ENCODE measurements around the gene TRIM69. TPM values are rescaled to one million over a fixed set of nuclear protein-coding genes. Genes with fewer than 3 reads are reported as not detected.

The TRIM69 gene
- total and polyA plus RNA-seq, 2 donors (not counting 1 experiment from before 2014, with no cell fraction given), result 18.3 to 40.1 TPM

DNA sequence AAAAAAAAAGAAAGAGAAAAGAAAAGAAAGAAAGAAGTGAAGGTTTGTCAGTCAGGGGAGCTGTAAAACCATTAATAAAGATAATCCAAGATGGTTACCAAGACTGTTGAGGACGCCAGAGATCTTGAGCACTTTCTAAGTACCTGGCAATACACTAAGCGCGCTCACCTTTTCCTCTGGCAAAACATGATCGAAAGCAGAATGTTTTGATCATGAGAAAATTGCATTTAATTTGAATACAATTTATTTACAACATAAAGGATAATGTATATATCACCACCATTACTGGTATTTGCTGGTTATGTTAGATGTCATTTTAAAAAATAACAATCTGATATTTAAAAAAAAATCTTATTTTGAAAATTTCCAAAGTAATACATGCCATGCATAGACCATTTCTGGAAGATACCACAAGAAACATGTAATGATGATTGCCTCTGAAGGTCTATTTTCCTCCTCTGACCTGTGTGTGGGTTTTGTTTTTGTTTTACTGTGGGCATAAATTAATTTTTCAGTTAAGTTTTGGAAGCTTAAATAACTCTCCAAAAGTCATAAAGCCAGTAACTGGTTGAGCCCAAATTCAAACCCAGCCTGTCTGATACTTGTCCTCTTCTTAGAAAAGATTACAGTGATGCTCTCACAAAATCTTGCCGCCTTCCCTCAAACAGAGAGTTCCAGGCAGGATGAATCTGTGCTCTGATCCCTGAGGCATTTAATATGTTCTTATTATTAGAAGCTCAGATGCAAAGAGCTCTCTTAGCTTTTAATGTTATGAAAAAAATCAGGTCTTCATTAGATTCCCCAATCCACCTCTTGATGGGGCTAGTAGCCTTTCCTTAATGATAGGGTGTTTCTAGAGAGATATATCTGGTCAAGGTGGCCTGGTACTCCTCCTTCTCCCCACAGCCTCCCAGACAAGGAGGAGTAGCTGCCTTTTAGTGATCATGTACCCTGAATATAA, 23.0 kb upstream of the TRIM69 start:
- H3K79me2 ChIP-seq (ENCODE audit: control insufficient read depth, insufficient read depth, low read length), result peaks cover 54% of the 10 kb centered on the region
- H3K9me3 ChIP-seq (ENCODE audit: control insufficient read depth, insufficient read depth, low read depth, low read length), result no peaks in the 10 kb centered on the region
- peak; percentile 20 to 53 for DNase-seq (ENCODE audit: low read depth in 2 of 2)

DNA sequence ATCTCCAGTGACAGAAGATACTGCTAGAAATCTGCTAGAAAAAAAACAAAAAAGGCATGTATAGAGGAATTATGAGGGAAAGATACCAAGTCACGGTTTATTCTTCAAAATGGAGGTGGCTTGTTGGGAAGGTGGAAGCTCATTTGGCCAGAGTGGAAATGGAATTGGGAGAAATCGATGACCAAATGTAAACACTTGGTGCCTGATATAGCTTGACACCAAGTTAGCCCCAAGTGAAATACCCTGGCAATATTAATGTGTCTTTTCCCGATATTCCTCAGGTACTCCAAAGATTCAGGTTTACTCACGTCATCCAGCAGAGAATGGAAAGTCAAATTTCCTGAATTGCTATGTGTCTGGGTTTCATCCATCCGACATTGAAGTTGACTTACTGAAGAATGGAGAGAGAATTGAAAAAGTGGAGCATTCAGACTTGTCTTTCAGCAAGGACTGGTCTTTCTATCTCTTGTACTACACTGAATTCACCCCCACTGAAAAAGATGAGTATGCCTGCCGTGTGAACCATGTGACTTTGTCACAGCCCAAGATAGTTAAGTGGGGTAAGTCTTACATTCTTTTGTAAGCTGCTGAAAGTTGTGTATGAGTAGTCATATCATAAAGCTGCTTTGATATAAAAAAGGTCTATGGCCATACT, 21.1 kb upstream of the TRIM69 start:
- DNase-seq (ENCODE audit: low read depth in 2 of 2), result no peak
- H3K4me2 ChIP-seq (ENCODE audit: extremely low read depth, insufficient read depth, low read length), result no peak overlapping the region
- H3K9ac ChIP-seq (ENCODE audit: insufficient read depth, low read length), result no peak overlapping the region
- H3K27ac ChIP-seq (ENCODE audit: insufficient read depth, low read length), result no peak overlapping the region
- no peak overlapping the region for H3K4me3 ChIP-seq (replicated peaks in 1 of 4; ENCODE audit: control extremely low read depth in 1 of 4, insufficient read depth in 1 of 4, low read depth in 3 of 4, low read length in 4 of 4)
- no peak overlapping the region for H2AFZ ChIP-seq (ENCODE audit: low read length)
- no peaks in the 10 kb centered on the region for H3K9me3 ChIP-seq (ENCODE audit: control insufficient read depth, insufficient read depth, low read depth, low read length)
- no peak for TF ChIP-seq EZH2 (IDR thresholded peaks at IDR 0.05; ENCODE audit: low read length, missing control alignments)
- TF ChIP-seq, protein P1, sequence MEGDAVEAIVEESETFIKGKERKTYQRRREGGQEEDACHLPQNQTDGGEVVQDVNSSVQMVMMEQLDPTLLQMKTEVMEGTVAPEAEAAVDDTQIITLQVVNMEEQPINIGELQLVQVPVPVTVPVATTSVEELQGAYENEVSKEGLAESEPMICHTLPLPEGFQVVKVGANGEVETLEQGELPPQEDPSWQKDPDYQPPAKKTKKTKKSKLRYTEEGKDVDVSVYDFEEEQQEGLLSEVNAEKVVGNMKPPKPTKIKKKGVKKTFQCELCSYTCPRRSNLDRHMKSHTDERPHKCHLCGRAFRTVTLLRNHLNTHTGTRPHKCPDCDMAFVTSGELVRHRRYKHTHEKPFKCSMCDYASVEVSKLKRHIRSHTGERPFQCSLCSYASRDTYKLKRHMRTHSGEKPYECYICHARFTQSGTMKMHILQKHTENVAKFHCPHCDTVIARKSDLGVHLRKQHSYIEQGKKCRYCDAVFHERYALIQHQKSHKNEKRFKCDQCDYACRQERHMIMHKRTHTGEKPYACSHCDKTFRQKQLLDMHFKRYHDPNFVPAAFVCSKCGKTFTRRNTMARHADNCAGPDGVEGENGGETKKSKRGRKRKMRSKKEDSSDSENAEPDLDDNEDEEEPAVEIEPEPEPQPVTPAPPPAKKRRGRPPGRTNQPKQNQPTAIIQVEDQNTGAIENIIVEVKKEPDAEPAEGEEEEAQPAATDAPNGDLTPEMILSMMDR (conservative IDR thresholded peaks at IDR 0.05 in 1 of 2, IDR thresholded peaks at IDR 0.05 in 1 of 2; ENCODE audit: low read depth in 1 of 2, low read length in 2 of 2), result no peak
- H4K20me1 ChIP-seq (ENCODE audit: control insufficient read depth, extremely low read depth, insufficient read depth, low read length), result peaks cover 11% of the 10 kb centered on the region
- H3K36me3 ChIP-seq (ENCODE audit: control insufficient read depth, insufficient read depth, low read length), result peaks cover 20% of the 10 kb centered on the region
- peaks cover 2% of the 10 kb centered on the region for H3K4me1 ChIP-seq (ENCODE audit: control insufficient read depth, extremely low read depth, insufficient read depth, low read length)
- H3K79me2 ChIP-seq (ENCODE audit: control insufficient read depth, insufficient read depth, low read length), result peaks cover 54% of the 10 kb centered on the region
- no peaks in the 10 kb centered on the region for H3K27me3 ChIP-seq (ENCODE audit: control insufficient read depth, insufficient read depth, low read length)

More for the DNA sequence above, 23.0 kb upstream of the TRIM69 start:
- Histone ChIP-seq H3K4me1 (ENCODE audit: control insufficient read depth, extremely low read depth, insufficient read depth, low read length) (peaks cover 2% of the 10 kb centered on the region), H2AFZ (ENCODE audit: low read length) (no peak overlapping the region), H4K20me1 (ENCODE audit: control insufficient read depth, extremely low read depth, insufficient read depth, low read length) (peaks cover 11% of the 10 kb centered on the region), H3K4me2 (ENCODE audit: extremely low read depth, insufficient read depth, low read length) (peak overlapping the region; percentile 92), H3K27ac (ENCODE audit: insufficient read depth, low read length) (peak overlapping the region; percentile 99), H3K9ac (ENCODE audit: insufficient read depth, low read length) (peak overlapping the region; percentile 13), H3K36me3 (ENCODE audit: control insufficient read depth, insufficient read depth, low read length) (peaks cover 19% of the 10 kb centered on the region), H3K27me3 (ENCODE audit: control insufficient read depth, insufficient read depth, low read length) (no peaks in the 10 kb centered on the region), H3K4me3 (replicated peaks in 1 of 4; ENCODE audit: control extremely low read depth in 1 of 4, insufficient read depth in 1 of 4, low read depth in 3 of 4, low read length in 4 of 4) (peak overlapping the region; percentile 98 to 100 (median 99))
- TF ChIP-seq EZH2 (IDR thresholded peaks at IDR 0.05; ENCODE audit: low read length, missing control alignments), result no peak
- TF ChIP-seq, protein P1 (conservative IDR thresholded peaks at IDR 0.05 in 1 of 2, IDR thresholded peaks at IDR 0.05 in 1 of 2; ENCODE audit: low read depth in 1 of 2, low read length in 2 of 2), result peak; percentile 29 to 45

DNA sequence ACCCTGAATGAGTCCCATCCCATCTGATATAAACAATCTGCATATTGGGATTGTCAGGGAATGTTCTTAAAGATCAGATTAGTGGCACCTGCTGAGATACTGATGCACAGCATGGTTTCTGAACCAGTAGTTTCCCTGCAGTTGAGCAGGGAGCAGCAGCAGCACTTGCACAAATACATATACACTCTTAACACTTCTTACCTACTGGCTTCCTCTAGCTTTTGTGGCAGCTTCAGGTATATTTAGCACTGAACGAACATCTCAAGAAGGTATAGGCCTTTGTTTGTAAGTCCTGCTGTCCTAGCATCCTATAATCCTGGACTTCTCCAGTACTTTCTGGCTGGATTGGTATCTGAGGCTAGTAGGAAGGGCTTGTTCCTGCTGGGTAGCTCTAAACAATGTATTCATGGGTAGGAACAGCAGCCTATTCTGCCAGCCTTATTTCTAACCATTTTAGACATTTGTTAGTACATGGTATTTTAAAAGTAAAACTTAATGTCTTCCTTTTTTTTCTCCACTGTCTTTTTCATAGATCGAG, 20.5 kb upstream of the TRIM69 start:
- Histone ChIP-seq H4K20me1 (ENCODE audit: control insufficient read depth, extremely low read depth, insufficient read depth, low read length) (peaks cover 11% of the 10 kb centered on the region), H3K4me1 (ENCODE audit: control insufficient read depth, extremely low read depth, insufficient read depth, low read length) (peaks cover 2% of the 10 kb centered on the region), H3K4me3 (replicated peaks in 1 of 4; ENCODE audit: control extremely low read depth in 1 of 4, insufficient read depth in 1 of 4, low read depth in 3 of 4, low read length in 4 of 4) (no peak overlapping the region), H3K27ac (ENCODE audit: insufficient read depth, low read length) (no peak overlapping the region), H2AFZ (ENCODE audit: low read length) (no peak overlapping the region), H3K27me3 (ENCODE audit: control insufficient read depth, insufficient read depth, low read length) (no peaks in the 10 kb centered on the region), H3K9me3 (ENCODE audit: control insufficient read depth, insufficient read depth, low read depth, low read length) (no peaks in the 10 kb centered on the region), H3K4me2 (ENCODE audit: extremely low read depth, insufficient read depth, low read length) (no peak overlapping the region), H3K79me2 (ENCODE audit: control insufficient read depth, insufficient read depth, low read length) (peaks cover 53% of the 10 kb centered on the region), H3K36me3 (ENCODE audit: control insufficient read depth, insufficient read depth, low read length) (peaks cover 20% of the 10 kb centered on the region), H3K9ac (ENCODE audit: insufficient read depth, low read length) (no peak overlapping the region)
- TF ChIP-seq, protein P1 (conservative IDR thresholded peaks at IDR 0.05 in 1 of 2, IDR thresholded peaks at IDR 0.05 in 1 of 2; ENCODE audit: low read depth in 1 of 2, low read length in 2 of 2), result no peak
- no peak for TF ChIP-seq EZH2 (IDR thresholded peaks at IDR 0.05; ENCODE audit: low read length, missing control alignments)
- no peak for DNase-seq (ENCODE audit: low read depth in 2 of 2)

Data from fibroblast of lung (primary cell).